GM12801 (cell line): Measurements from ENCODE around the gene NIPA2.

Experiments used
- CTCF ChIP-seq: IDR thresholded peaks from one replicate; pipeline ENCODE4 v1.5.1; 2011; ENCODE audit warnings: control low read depth; ENCODE audit not compliant: insufficient read length; ENCODE audit errors: extremely low read depth

NIPA2 gene

GRCh38 chr15:22815766-22816165, 22.7 kb upstream of the NIPA2 start:
- no peak for TF ChIP-seq CTCF

GRCh38 chr15:22819651-22820050, 18.8 kb upstream of the NIPA2 start:
- TF ChIP-seq CTCF, result no peak

GRCh38 chr15:22823495-22824128, 14.9 kb upstream of the NIPA2 start:
- TF ChIP-seq CTCF, result no peak

GRCh38 chr15:22827125-22827524, 11.3 kb upstream of the NIPA2 start:
- TF ChIP-seq CTCF, result no peak

- TF ChIP-seq CTCF, result no peak
These were observed 7.0 kb upstream of the NIPA2 start for GRCh38 chr15:22831473-22831872.

GRCh38 chr15:22839046-22839695, 705 bp downstream of the NIPA2 start:
- no peak for TF ChIP-seq CTCF

GRCh38 chr15:22844421-22845288, 6.2 kb downstream of the NIPA2 start:
- no peak for TF ChIP-seq CTCF
